BJ (cell line): Measurements from ENCODE around the gene ITGB2. TPM values are rescaled to one million over a fixed set of nuclear protein-coding genes. Genes with fewer than 3 reads are reported as not detected.
"Not testable (repeated sequence)": the region's sequence is repeated elsewhere in the genome, so short reads cannot be mapped to it uniquely, and the experiment has no call there.

Experiments used
- CTCF ChIA-PET: fragments of 350-600 bp; formaldehyde crosslinking; extraction: SDS; loops from one replicate; lab custom pipeline; 2021; ENCODE audit warnings: antibody characterized with exemption, inconsistent platforms; lab: Yijun Ruan, JAX
- POLR2A ChIA-PET: fragments of 300-600 bp; sonication (Branson Sonifier 250); formaldehyde crosslinking; extraction: SDS; loops from one replicate; lab custom pipeline; 2021; ENCODE audit warnings: antibody characterized with exemption; lab: Charles Lee
- DNase-seq: peaks from one replicate; pipeline ENCODE4 v3.0.0-alpha.2; 2011; ENCODE audit warnings: low read depth
- H3K27me3 ChIP-seq: 2 replicates; pipeline ENCODE4 v1.6.0; 2011; ENCODE audit warnings: low read length; ENCODE audit not compliant: control insufficient read depth, insufficient read depth
- H3K36me3 ChIP-seq: 2 replicates; pipeline ENCODE4 v1.5.1; 2011; ENCODE audit warnings: low read length; ENCODE audit not compliant: control insufficient read depth, insufficient read depth
- H3K4me3 ChIP-seq: 2 replicates; pipeline ENCODE4 v1.5.1; 2011; ENCODE audit warnings: low read depth, mild to moderate bottlenecking, control low read depth, low read length
- CTCF ChIP-seq: IDR thresholded peaks from 2 replicates; pipeline ENCODE4 v1.5.1; 2011; ENCODE audit warnings: low read depth, mild to moderate bottlenecking, control low read depth, inconsistent platforms, low read length, moderate library complexity; ENCODE audit not compliant: insufficient read depth
- polyA plus RNA-seq: library from polyadenylated mRNA; depleted of rRNA; stranded (reverse); fragments of >200 nt; gene quantifications from 2 replicates; pipeline ENCODE4 v1.2.3, GENCODE V29; 2011

The ITGB2 gene
- polyA plus RNA-seq, 1 experiment = not detected

GRCh38 chr21:44929242-44929798, 8.6 kb upstream of the ITGB2 start:
- Histone ChIP-seq H3K27me3 (peaks cover 38% of the 10 kb centered on the region), H3K36me3 (no peaks in the 10 kb centered on the region), H3K4me3 (no peak overlapping the region)
- no peak for TF ChIP-seq CTCF
- CTCF ChIA-PET = interaction anchor here (0.6 to 4.0 kb wide), 6 partner anchors 17 to 208 kb away, joined by 3 to 25 read pairs (median 4); no protein-coding TSS in a partner anchor
- POLR2A ChIA-PET = no interaction called here
- DNase-seq = no peak

GRCh38 chr21:44928500-44929241, 8.0 kb upstream of the ITGB2 start:
- H3K4me3 ChIP-seq = not testable (repeated sequence)

GRCh38 chr21:44927587-44928461, 7.1 kb upstream of the ITGB2 start:
- CTCF ChIA-PET = interaction anchor here (1.2 to 4.0 kb wide), 3 partner anchors 11 to 209 kb away, joined by 4 to 25 read pairs (median 4); no protein-coding TSS in a partner anchor
- Histone ChIP-seq H3K27me3 (peaks cover 24% of the 10 kb centered on the region), H3K4me3 (no peak overlapping the region), H3K36me3 (no peaks in the 10 kb centered on the region)
- POLR2A ChIA-PET = interaction anchor here (0.5 to 0.6 kb wide), 2 partner anchors 47 to 122 kb away, joined by 3 to 8 read pairs; no protein-coding TSS in a partner anchor
- peak; percentile 24; the same call in 1 of the 2 replicates for TF ChIP-seq CTCF
- DNase-seq = no peak

More at GRCh38 chr21:44928500-44929241, 8.0 kb upstream of the ITGB2 start:
- CTCF ChIA-PET = interaction anchor here (0.6 to 4.0 kb wide), 6 partner anchors 12 to 208 kb away, joined by 3 to 25 read pairs (median 4); no protein-coding TSS in a partner anchor
- POLR2A ChIA-PET = interaction anchor here (0.5 kb wide), 1 partner anchor 123 kb away, joined by 3 read pairs; no protein-coding TSS in a partner anchor
- DNase-seq = peak; percentile 27
- peaks cover 31% of the 10 kb centered on the region for H3K27me3 ChIP-seq
- not testable (repeated sequence) for H3K36me3 ChIP-seq

GRCh38 chr21:44927259-44927586, 6.5 kb upstream of the ITGB2 start:
- DNase-seq = no peak
- ChIA-PET CTCF (interaction anchor here (0.8 to 4.0 kb wide), 7 partner anchors 27 to 210 kb away, joined by 3 to 25 read pairs (median 3); partner anchors contain the start of gene PTTG1IP), POLR2A (interaction anchor here (0.6 kb wide), 1 partner anchor 46 kb away, joined by 8 read pairs; no protein-coding TSS in a partner anchor)
- Histone ChIP-seq H3K4me3 (no peak overlapping the region), H3K36me3 (no peaks in the 10 kb centered on the region), H3K27me3 (peaks cover 28% of the 10 kb centered on the region)
- no peak for TF ChIP-seq CTCF

GRCh38 chr21:44926331-44927101, 5.8 kb upstream of the ITGB2 start:
- peaks cover 24% of the 10 kb centered on the region for H3K27me3 ChIP-seq
- DNase-seq = no peak
- H3K4me3 ChIP-seq = no peak overlapping the region
- ChIA-PET CTCF (interaction anchor here (0.8 to 4.0 kb wide), 8 partner anchors 26 to 211 kb away, joined by 3 to 25 read pairs (median 3); partner anchors contain the start of gene PTTG1IP), POLR2A (no interaction called here)
- H3K36me3 ChIP-seq = no peaks in the 10 kb centered on the region
- TF ChIP-seq CTCF = no peak
